Endothelial cell (in vitro differentiated cells): ENCODE data around the gene RPS19. TPM values are rescaled to one million over a fixed set of nuclear protein-coding genes. Genes with fewer than 3 reads are reported as not detected.

Experiments
- DNase-seq: peaks from one replicate; pipeline ENCODE4 v3.0.0; 2021; ENCODE audit warnings: low spot score
- H3K27ac Mint-ChIP-seq: one replicate; pipeline ENCODE4 v1.8.0; 2021; ENCODE audit warnings: mixed read lengths, inconsistent platforms; ENCODE audit not compliant: unreplicated experiment
- H3K27me3 Mint-ChIP-seq: one replicate; pipeline ENCODE4 v1.8.0; 2021; ENCODE audit warnings: mild to moderate bottlenecking, moderate library complexity, mixed read lengths, inconsistent platforms; ENCODE audit not compliant: unreplicated experiment
- H3K36me3 Mint-ChIP-seq: one replicate; pipeline ENCODE4 v1.8.0; 2021; ENCODE audit warnings: mild to moderate bottlenecking, low read depth, mixed read lengths, inconsistent platforms; ENCODE audit not compliant: unreplicated experiment
- H3K4me1 Mint-ChIP-seq: one replicate; pipeline ENCODE4 v1.8.0; 2021; ENCODE audit warnings: mild to moderate bottlenecking, mixed read lengths, inconsistent platforms; ENCODE audit not compliant: unreplicated experiment
- H3K4me3 Mint-ChIP-seq: one replicate; pipeline ENCODE4 v1.8.0; 2021; ENCODE audit warnings: mild to moderate bottlenecking, mixed read lengths, inconsistent platforms; ENCODE audit not compliant: unreplicated experiment
- H3K9me3 Mint-ChIP-seq: one replicate; pipeline ENCODE4 v1.8.0; 2021; ENCODE audit warnings: mixed read lengths, inconsistent platforms; ENCODE audit not compliant: unreplicated experiment
- CTCF ChIP-seq: fragments of 200-600 bp; sonication (generic); IDR thresholded peaks from one replicate; pipeline ENCODE4 v1.5.0; 2021; ENCODE audit warnings: antibody characterized with exemption; ENCODE audit not compliant: unreplicated experiment
- total RNA-seq: library from RNA; stranded (reverse); fragmentation: NEBNext Ultra II Directional; extraction: Animal tissue kit (Norgen Biotek cat#: 25700); gene quantifications from one replicate; pipeline ENCODE4 v1.2.1, GENCODE V29; 2021; ENCODE audit not compliant: unreplicated experiment

RPS19 gene
- total RNA-seq, 1 donor from 2014 or later: 3,886 TPM

GRCh38 chr19:41837981-41838708 is 21.9 kb upstream of the RPS19 start:
- no peak for TF ChIP-seq CTCF
- no peak for DNase-seq
- Mint-ChIP-seq H3K9me3 (no peaks in the 10 kb centered on the region), H3K36me3 (no peaks in the 10 kb centered on the region), H3K27ac (no peak overlapping the region), H3K4me1 (no peaks in the 10 kb centered on the region), H3K4me3 (no peak overlapping the region), H3K27me3 (peaks cover 4% of the 10 kb centered on the region)

- DNase-seq: no peak
- H3K4me1 Mint-ChIP-seq: no peaks in the 10 kb centered on the region
- no peak overlapping the region for H3K4me3 Mint-ChIP-seq
- H3K9me3 Mint-ChIP-seq: no peaks in the 10 kb centered on the region
- H3K27ac Mint-ChIP-seq: no peak overlapping the region
- H3K27me3 Mint-ChIP-seq: peaks cover 4% of the 10 kb centered on the region
- TF ChIP-seq CTCF: no peak
- H3K36me3 Mint-ChIP-seq: no peaks in the 10 kb centered on the region
Measured at GRCh38 chr19:41839211-41839610, 20.8 kb upstream of the RPS19 start.

GRCh38 chr19:41843371-41843770 is 16.7 kb upstream of the RPS19 start:
- Mint-ChIP-seq H3K4me3 (no peak overlapping the region), H3K4me1 (no peaks in the 10 kb centered on the region), H3K9me3 (no peaks in the 10 kb centered on the region), H3K27ac (no peak overlapping the region), H3K27me3 (peaks cover 8% of the 10 kb centered on the region), H3K36me3 (no peaks in the 10 kb centered on the region)
- DNase-seq: no peak
- TF ChIP-seq CTCF: no peak

- Mint-ChIP-seq H3K27me3 (peaks cover 8% of the 10 kb centered on the region), H3K27ac (no peak within 1 kb of the TSS), H3K9me3 (no peaks in the 10 kb centered on the region), H3K4me1 (no peaks in the 10 kb centered on the region), H3K4me3 (no peak within 1 kb of the TSS), H3K36me3 (no peaks in the 10 kb centered on the region)
- TF ChIP-seq CTCF: no peak
- DNase-seq: no peak
Measured at GRCh38 chr19:41844601-41845000, 15.5 kb upstream of the RPS19 start, which contains the start of gene LYPD4. Gene LYPD4 (minus strand): TSS chr19:41844683. CDS start chr19:41839285, 5,398 bp downstream.

GRCh38 chr19:41845001-41845050 is 15.2 kb upstream of the RPS19 start, which contains the start of gene DMRTC2:
Gene DMRTC2 (plus strand): TSS chr19:41845042. CDS start chr19:41847429, 2,387 bp downstream.
- Mint-ChIP-seq H3K27me3 (peaks cover 8% of the 10 kb centered on the region), H3K36me3 (no peaks in the 10 kb centered on the region), H3K9me3 (no peaks in the 10 kb centered on the region), H3K27ac (no peak within 1 kb of the TSS), H3K4me3 (no peak within 1 kb of the TSS), H3K4me1 (no peaks in the 10 kb centered on the region)
- DNase-seq: no peak
- TF ChIP-seq CTCF: no peak
